HFFc6 (cell line): ENCODE results near the gene PRKAG2. TPM values are rescaled to one million over a fixed set of nuclear protein-coding genes. Genes with fewer than 3 reads are reported as not detected.

Source experiments
- DNase-seq: peaks from one replicate; pipeline ENCODE4 v3.0.0-alpha.2; 2018
- H3K27ac Mint-ChIP-seq: 2 replicates; pipeline ENCODE4 v1.8.0; 2020; ENCODE audit warnings: mild to moderate bottlenecking, mixed read lengths
- H3K27me3 Mint-ChIP-seq: 2 replicates; pipeline ENCODE4 v1.8.0; 2021; ENCODE audit warnings: mild to moderate bottlenecking, moderate library complexity, mixed read lengths; ENCODE audit not compliant: insufficient read depth
- H3K36me3 Mint-ChIP-seq: 2 replicates; pipeline ENCODE4 v1.8.0; 2021; ENCODE audit warnings: low read depth, mixed read lengths
- H3K4me1 Mint-ChIP-seq: 2 replicates; pipeline ENCODE4 v1.8.0; 2020; ENCODE audit warnings: low read depth, mixed read lengths
- H3K4me3 Mint-ChIP-seq: 2 replicates; pipeline ENCODE4 v1.8.0; 2020; ENCODE audit warnings: mild to moderate bottlenecking, moderate library complexity, mixed read lengths
- H3K9me3 Mint-ChIP-seq: 2 replicates; pipeline ENCODE4 v1.8.0; 2020; ENCODE audit warnings: mild to moderate bottlenecking, mixed read lengths
- CTCF ChIP-seq: fragments of 200-600 bp; sonication (generic); IDR thresholded peaks from 2 replicates; pipeline ENCODE4 v1.5.0; 2021; ENCODE audit warnings: antibody characterized with exemption, mild to moderate bottlenecking
- total RNA-seq, 6 experiments: library from RNA; stranded (reverse); fragmentation: NEBNext Ultra II Directional; extraction: Animal tissue kit (Norgen Biotek cat#: 25700); gene quantifications; 2 replicates in 1 of 6; 3 replicates in 5 of 6; pipeline ENCODE4 v1.2.3, GENCODE V29; 2021

Gene PRKAG2
- total RNA-seq, 6 experiments from 2014 or later: 15.1 to 19.2 (median 18.4) TPM

GRCh38 chr7:151729521-151729921, 147.4 kb downstream of the PRKAG2 start:
- TF ChIP-seq CTCF: no peak
- Mint-ChIP-seq H3K27ac (no peak overlapping the region), H3K36me3 (no peaks in the 10 kb centered on the region), H3K9me3 (no peaks in the 10 kb centered on the region), H3K4me1 (peaks cover 43% of the 10 kb centered on the region), H3K4me3 (no peak overlapping the region), H3K27me3 (no peaks in the 10 kb centered on the region)
- DNase-seq: no peak

GRCh38 chr7:151728746-151729145, 148.2 kb downstream of the PRKAG2 start:
- peak overlapping the region; percentile 80; the same call in 1 of the 2 replicates for H3K27ac Mint-ChIP-seq
- H3K27me3 Mint-ChIP-seq: peaks cover 1% of the 10 kb centered on the region; the same call in 1 of the 2 replicates

DNA sequence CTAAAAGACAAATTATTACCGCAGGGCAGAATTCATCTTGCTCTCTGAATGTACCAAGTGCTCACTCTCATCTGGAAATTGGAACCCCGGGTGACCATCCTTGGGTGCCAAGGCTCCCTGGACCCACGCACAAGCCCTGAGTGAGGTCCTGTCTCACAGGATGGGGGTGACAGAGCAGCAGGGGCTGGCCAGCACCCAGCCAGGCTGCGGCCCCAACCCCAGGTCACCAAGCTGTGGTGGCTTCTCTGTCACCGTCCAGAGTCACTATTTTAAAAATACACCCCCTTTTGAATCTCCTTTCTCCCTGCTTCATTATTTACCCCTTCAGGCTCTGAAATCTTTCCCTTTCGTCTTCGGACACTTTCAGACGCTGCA, 148.6 kb downstream of the PRKAG2 start:
- Mint-ChIP-seq H3K9me3 (no peaks in the 10 kb centered on the region), H3K4me1 (peaks cover 37% of the 10 kb centered on the region), H3K27me3 (peaks cover 3% of the 10 kb centered on the region; the same call in 1 of the 2 replicates), H3K27ac (peak overlapping the region; percentile 80), H3K36me3 (no peaks in the 10 kb centered on the region), H3K4me3 (0 out of 2 replicates have a peak overlapping the region, but pooled peaks have one; percentile 4)
- DNase-seq: no peak
- TF ChIP-seq CTCF: no peak; the same call in 1 of the 2 replicates

More at GRCh38 chr7:151728746-151729145, 148.2 kb downstream of the PRKAG2 start:
- no peak for TF ChIP-seq CTCF
- no peak overlapping the region for H3K4me3 Mint-ChIP-seq
- no peaks in the 10 kb centered on the region for H3K9me3 Mint-ChIP-seq
- no peaks in the 10 kb centered on the region for H3K36me3 Mint-ChIP-seq
- no peak for DNase-seq
- H3K4me1 Mint-ChIP-seq: peaks cover 37% of the 10 kb centered on the region

DNA sequence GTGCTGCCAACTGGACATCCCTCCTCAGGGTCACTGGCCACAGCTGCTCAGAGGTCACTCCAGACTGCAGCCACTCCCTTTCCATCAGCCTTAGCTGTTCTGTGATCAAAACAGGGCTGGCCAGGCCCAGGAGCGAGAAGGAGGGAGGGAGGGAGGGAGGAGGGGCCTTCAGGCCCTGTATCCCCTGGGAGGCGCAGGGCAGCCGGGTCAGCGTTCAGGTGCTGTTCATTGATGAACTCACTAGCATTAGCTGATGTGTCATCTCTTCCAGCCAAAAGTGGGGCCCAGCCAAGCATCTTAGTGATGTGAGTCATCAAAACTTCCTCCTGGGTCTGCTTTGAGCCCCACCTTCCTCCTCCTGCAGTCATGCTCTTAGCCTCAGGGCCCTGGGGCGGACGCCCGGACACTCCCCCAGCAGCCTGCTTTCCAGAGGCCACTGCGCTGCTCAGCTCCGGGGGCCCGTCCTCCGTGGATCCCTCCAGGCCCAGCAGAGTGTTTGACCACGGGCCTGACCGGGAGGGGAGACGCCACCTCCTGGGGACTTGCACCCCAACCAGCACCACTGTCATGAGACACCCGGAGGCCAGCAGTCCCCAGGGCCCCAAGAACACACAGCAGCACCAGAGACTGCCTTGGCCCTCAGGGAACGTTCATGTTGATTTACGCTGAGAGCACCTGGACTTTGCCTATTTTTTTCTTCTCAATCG, 149.2 kb downstream of the PRKAG2 start:
- H3K27ac Mint-ChIP-seq: peak overlapping the region; percentile 80
- peaks cover 3% of the 10 kb centered on the region; the same call in 1 of the 2 replicates for H3K27me3 Mint-ChIP-seq
- peak; percentile 53 for TF ChIP-seq CTCF
- H3K36me3 Mint-ChIP-seq: no peaks in the 10 kb centered on the region
- H3K4me1 Mint-ChIP-seq: peaks cover 37% of the 10 kb centered on the region
- peak; percentile 98 for DNase-seq
- H3K9me3 Mint-ChIP-seq: no peaks in the 10 kb centered on the region
- H3K4me3 Mint-ChIP-seq: 0 out of 2 replicates have a peak overlapping the region, but pooled peaks have one; percentile 4

- no peaks in the 10 kb centered on the region for H3K9me3 Mint-ChIP-seq
- H3K4me3 Mint-ChIP-seq: no peak overlapping the region
- no peak for DNase-seq
- H3K27ac Mint-ChIP-seq: peak overlapping the region; percentile 66
- no peaks in the 10 kb centered on the region for H3K36me3 Mint-ChIP-seq
- H3K4me1 Mint-ChIP-seq: peaks cover 37% of the 10 kb centered on the region
- no peak for TF ChIP-seq CTCF
- H3K27me3 Mint-ChIP-seq: peaks cover 3% of the 10 kb centered on the region; the same call in 1 of the 2 replicates
Measured at GRCh38 chr7:151726652-151727578, 150.0 kb downstream of the PRKAG2 start.
